Activated CD8-positive, alpha-beta memory T cell treated with anti-CD3 and anti-CD28 coated beads for 48 hours (primary cell): ENCODE measurements around the gene PPFIA2.
"Not testable (repeated sequence)": the region's sequence is repeated elsewhere in the genome, so short reads cannot be mapped to it uniquely, and the experiment has no call there.

Experiments
- DNase-seq, 3 experiments: peaks; one replicate each; pipeline ENCODE4 v3.0.0-alpha.2; 2020; ENCODE audit warnings: low read depth in 2 of 3, low spot score in 2 of 3

Gene PPFIA2

GRCh38 chr12:81212996-81213696 lies 546.0 kb downstream of the PPFIA2 start:
- no peak for DNase-seq

GRCh38 chr12:81211306-81211705 lies 547.8 kb downstream of the PPFIA2 start:
- no peak for DNase-seq

- DNase-seq = not testable (repeated sequence)
Measured at GRCh38 chr12:81209772-81210225, 549.4 kb downstream of the PPFIA2 start.

- no peak for DNase-seq
Measured at GRCh38 chr12:81209012-81209411, 550.1 kb downstream of the PPFIA2 start.

- no peak for DNase-seq
Measured at GRCh38 chr12:81208187-81208911, 550.8 kb downstream of the PPFIA2 start.
